Measurements from ENCODE around the gene HOXC5.

DNA sequence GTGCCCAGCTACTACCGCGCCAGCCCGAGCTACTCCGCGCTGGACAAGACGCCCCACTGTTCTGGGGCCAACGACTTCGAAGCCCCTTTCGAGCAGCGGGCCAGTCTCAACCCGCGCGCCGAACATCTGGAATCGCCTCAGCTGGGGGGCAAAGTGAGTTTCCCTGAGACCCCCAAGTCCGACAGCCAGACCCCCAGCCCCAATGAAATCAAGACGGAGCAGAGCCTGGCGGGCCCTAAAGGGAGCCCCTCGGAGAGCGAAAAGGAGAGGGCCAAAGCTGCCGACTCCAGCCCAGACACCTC lies 47.2 kb upstream of the HOXC5 start:
- TF ChIP-seq POLR2A (IDR thresholded peaks at IDR 0.05) = no peak
- TF ChIP-seq, protein P1, sequence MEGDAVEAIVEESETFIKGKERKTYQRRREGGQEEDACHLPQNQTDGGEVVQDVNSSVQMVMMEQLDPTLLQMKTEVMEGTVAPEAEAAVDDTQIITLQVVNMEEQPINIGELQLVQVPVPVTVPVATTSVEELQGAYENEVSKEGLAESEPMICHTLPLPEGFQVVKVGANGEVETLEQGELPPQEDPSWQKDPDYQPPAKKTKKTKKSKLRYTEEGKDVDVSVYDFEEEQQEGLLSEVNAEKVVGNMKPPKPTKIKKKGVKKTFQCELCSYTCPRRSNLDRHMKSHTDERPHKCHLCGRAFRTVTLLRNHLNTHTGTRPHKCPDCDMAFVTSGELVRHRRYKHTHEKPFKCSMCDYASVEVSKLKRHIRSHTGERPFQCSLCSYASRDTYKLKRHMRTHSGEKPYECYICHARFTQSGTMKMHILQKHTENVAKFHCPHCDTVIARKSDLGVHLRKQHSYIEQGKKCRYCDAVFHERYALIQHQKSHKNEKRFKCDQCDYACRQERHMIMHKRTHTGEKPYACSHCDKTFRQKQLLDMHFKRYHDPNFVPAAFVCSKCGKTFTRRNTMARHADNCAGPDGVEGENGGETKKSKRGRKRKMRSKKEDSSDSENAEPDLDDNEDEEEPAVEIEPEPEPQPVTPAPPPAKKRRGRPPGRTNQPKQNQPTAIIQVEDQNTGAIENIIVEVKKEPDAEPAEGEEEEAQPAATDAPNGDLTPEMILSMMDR (IDR thresholded peaks at IDR 0.05) = no peak
